LNCaP clone FGC (cell line): ENCODE measurements around the gene F12.
A peak's percentile ranks its signal among the peaks of the same experiment; 100 is the strongest.

Experiments used
- DNase-seq: peaks from one replicate; pipeline ENCODE4 v3.0.0-alpha.2; 2011; ENCODE audit warnings: low read depth
- H3K4me3 ChIP-seq: 2 replicates; pipeline ENCODE4 v1.5.1; 2011; ENCODE audit warnings: mild to moderate bottlenecking, low read depth, low read length, control low read depth
- CTCF ChIP-seq: IDR thresholded peaks from 2 replicates; pipeline ENCODE4 v1.5.1; 2012; ENCODE audit warnings: mild to moderate bottlenecking; ENCODE audit not compliant: control insufficient read depth, insufficient read depth; ENCODE audit errors: extremely low read depth

F12 gene

GRCh38 chr5:177431317-177432142 is 22.2 kb upstream of the F12 start:
- TF ChIP-seq CTCF = no peak
- DNase-seq = no peak
- H3K4me3 ChIP-seq = no peak overlapping the region

- no peak for TF ChIP-seq CTCF
- DNase-seq = no peak
- no peak overlapping the region for H3K4me3 ChIP-seq
Observed at GRCh38 chr5:177430972-177431316, 21.6 kb upstream of the F12 start.

- no peak for DNase-seq
- no peak for TF ChIP-seq CTCF
- no peak overlapping the region for H3K4me3 ChIP-seq
Observed at GRCh38 chr5:177430140-177430951, 21.0 kb upstream of the F12 start.

- DNase-seq = no peak
- no peak overlapping the region for H3K4me3 ChIP-seq
- TF ChIP-seq CTCF = no peak
Observed at GRCh38 chr5:177429248-177430040, 20.1 kb upstream of the F12 start.

GRCh38 chr5:177428574-177429217 is 19.3 kb upstream of the F12 start:
- no peak for DNase-seq
- H3K4me3 ChIP-seq = no peak overlapping the region
- TF ChIP-seq CTCF = no peak

- no peak for TF ChIP-seq CTCF
- H3K4me3 ChIP-seq = peak overlapping the region; percentile 77
Observed at GRCh38 chr5:177427919-177428573, 18.7 kb upstream of the F12 start.

More at GRCh38 chr5:177427919-177428573, 18.7 kb upstream of the F12 start:
- no peak for DNase-seq
